ENCODE data around the gene PIGU. TPM values are rescaled to one million over a fixed set of nuclear protein-coding genes. Genes with fewer than 3 reads are reported as not detected.
"Not testable (repeated sequence)": the region's sequence is repeated elsewhere in the genome, so short reads cannot be mapped to it uniquely, and the experiment has no call there.

The PIGU gene
- total and polyA plus RNA-seq, 8 donors: 4.1 to 20.4 (median 7.9) TPM

DNA sequence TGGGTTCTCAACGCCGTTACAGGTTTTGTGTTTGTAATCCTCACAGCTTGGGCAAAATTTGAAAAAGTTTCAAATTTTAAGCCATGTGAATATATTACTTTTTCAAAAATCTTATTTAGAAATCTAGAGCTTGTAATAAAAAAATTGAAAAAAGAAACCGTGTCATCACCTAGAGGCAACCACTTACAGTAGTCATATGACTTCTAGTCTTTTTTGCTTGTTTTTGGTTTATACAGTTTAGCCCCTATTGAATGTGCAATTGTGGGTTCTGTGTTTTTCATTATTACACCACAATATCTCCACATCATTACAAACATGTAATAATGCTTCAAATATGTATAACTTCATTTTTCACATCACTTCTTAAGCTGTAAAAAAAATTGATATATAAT lies 159.8 kb downstream of the PIGU start:
- 1% methylated on average over 3 of the region's 3 CpGs for WGBS, 2 donors
- H3K27me3 ChIP-seq: no peaks in the 10 kb centered on the region
- FAIRE-seq: no peak
- ATAC-seq: no peak
- peaks cover 0 to 9% (median 6%) of the 10 kb centered on the region in 3 donors for H3K4me1 ChIP-seq
- no peaks in the 10 kb centered on the region for H3K36me3 ChIP-seq
- H3K4me3 ChIP-seq: peak overlapping the region; percentile 70 to 87 (median 80)
- H3K9me3 ChIP-seq: no peaks in the 10 kb centered on the region
- DNase-seq: no peak
- peak overlapping the region in 3 of 4 donors; percentile 90 to 92 (median 91) for H3K27ac ChIP-seq
- TF ChIP-seq, protein P1, sequence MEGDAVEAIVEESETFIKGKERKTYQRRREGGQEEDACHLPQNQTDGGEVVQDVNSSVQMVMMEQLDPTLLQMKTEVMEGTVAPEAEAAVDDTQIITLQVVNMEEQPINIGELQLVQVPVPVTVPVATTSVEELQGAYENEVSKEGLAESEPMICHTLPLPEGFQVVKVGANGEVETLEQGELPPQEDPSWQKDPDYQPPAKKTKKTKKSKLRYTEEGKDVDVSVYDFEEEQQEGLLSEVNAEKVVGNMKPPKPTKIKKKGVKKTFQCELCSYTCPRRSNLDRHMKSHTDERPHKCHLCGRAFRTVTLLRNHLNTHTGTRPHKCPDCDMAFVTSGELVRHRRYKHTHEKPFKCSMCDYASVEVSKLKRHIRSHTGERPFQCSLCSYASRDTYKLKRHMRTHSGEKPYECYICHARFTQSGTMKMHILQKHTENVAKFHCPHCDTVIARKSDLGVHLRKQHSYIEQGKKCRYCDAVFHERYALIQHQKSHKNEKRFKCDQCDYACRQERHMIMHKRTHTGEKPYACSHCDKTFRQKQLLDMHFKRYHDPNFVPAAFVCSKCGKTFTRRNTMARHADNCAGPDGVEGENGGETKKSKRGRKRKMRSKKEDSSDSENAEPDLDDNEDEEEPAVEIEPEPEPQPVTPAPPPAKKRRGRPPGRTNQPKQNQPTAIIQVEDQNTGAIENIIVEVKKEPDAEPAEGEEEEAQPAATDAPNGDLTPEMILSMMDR (IDR thresholded peaks at IDR 0.05): no peak
- intact Hi-C loops (cut with DNase I): no loop called here

DNA sequence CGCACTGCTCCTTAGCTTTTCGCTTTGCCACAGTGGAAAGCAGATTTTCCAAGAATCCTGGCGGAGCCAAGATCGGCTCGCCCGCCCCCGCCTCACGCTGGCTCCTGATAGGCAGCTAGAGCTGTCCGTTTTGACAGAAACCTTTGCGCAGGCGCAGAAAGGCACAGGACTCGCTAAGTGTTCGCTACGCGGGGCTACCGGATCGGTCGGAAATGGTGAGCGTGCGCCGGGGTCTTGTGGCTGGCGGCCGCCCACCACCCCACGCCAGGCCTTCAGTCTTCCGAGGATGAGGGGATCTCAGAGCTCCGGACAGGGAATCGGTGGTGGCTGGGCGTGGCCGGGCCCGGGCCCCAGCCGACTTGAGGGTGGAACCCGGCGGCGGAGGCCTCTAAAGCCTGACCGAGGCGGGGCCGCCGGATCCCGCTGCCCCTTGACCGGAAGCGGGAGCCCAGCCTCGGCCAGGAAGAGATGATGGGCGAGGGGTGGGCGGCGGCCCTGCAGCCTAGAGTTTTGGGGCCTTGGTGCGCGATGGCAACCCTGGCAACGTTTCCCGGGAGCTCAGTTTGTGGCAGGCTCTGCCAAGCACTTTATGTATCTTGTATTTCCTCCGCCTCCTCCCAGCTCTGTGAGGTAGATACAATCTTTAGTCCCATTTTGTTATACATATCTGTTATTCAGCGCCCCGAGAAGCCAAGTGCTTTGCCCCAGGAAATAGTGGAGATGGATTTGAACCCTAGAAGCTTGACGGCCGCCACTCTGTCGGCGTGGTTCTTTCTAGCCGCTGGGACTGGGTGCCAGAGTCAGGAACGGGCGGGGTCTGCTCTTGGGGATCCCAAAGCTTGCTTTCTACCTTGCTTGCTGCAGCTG lies 160.4 kb downstream of the PIGU start, which contains the start of gene DYNLRB1:
DYNLRB1 (plus strand) TSS at position 176 of the 867 bp plus-strand sequence; CDS start at position 213, 37 bp downstream.
- Histone ChIP-seq H3K4me3 (peak within 1 kb of the TSS; percentile 70 to 87 (median 80)), H3K36me3 (no peaks in the 10 kb centered on the region), H3K27me3 (no peaks in the 10 kb centered on the region), H3K4me1 (peaks cover 0 to 9% (median 6%) of the 10 kb centered on the region in 3 donors), H3K27ac (peak within 1 kb of the TSS; percentile 81 to 92 (median 90)), H3K9me3 (no peaks in the 10 kb centered on the region)
- peak; percentile 93 to 98 (median 95) for ATAC-seq
- FAIRE-seq: no peak
- intact Hi-C loops (cut with DNase I): no loop called here
- DNase-seq: peak; percentile 95 to 100 (median 97)
- WGBS, 2 donors: 0 to 1% methylated on average over 55 to 59 of the region's 59 CpGs
- TF ChIP-seq, protein P1 (IDR thresholded peaks at IDR 0.05): no peak

DNA sequence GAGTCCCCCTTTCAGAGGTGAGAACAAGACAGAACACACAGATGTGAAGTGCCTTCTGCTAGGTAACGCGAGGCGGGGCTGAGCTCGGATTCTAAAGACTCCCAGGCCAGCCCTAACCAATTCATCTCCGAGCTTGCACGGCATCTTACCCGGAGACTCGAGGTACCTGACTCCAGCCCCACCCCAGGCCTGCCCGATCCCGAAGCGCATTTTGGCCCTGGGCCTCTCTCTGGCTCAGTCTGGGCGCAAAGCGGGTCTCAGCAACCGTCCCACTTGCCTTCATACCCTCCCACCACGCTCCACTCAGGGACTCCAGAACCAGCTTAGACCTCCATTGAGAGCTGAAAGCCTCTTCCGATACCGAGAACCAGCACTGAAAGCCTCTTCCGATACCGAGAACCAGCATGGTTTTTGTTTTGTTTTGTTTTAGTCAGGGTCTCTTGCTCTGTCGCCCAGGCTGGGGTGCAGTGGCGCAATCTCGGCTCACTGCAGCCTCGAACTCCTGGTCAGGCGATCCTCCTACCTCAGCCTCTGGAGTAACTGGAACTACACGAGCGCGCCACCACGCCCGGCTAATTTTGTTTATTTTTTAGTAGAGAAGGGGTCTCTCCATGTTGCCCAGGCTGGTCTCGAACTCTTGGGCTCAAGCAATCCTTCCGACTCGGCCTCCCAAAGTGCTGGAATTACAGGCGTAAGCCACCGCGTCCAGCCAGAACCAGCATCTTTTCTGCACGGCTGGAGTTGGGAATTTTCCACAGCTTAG lies 161.2 kb downstream of the PIGU start:
- no peak for FAIRE-seq
- Histone ChIP-seq H3K9me3 (no peaks in the 10 kb centered on the region), H3K4me3 (peak overlapping the region; percentile 70 to 87 (median 80)), H3K27ac (peak overlapping the region; percentile 81 to 92 (median 90)), H3K4me1 (peaks cover 0 to 9% (median 6%) of the 10 kb centered on the region in 3 donors), H3K27me3 (no peaks in the 10 kb centered on the region), H3K36me3 (no peaks in the 10 kb centered on the region)
- intact Hi-C loops (cut with DNase I): no loop called here
- peak; percentile 67 to 87 (median 70) for DNase-seq
- TF ChIP-seq, protein P1 (IDR thresholded peaks at IDR 0.05): no peak
- 1% methylated on average over 36 of the region's 36 CpGs for WGBS, 2 donors
- peak; percentile 78 to 82 (median 80) for ATAC-seq

DNA sequence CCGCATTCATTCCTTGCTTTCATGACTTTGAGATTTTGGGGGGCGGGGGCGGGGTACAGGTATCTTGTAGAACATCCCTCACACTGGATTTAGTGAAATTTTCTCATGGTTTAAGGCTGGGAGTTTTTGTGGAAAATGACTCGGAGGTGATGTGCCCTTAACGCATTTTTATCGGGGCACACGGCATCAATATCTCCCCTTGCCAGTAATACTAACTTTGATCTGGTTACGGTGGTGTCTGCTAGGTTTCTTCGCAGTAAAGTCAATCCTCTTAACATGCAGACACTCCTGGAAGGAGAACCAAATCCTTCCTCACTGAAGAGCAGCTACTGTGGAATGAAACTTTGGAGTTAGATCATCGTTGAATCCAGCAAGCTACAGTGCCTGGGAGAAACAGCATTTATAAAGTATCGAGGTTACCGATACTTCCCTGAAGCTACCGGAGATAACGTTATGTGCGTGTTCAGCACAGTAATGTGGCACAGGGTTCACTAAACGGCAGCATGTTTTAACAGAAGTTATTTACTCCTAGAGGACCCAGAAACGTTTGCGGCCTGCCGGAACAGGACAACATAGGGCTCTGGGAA lies 161.9 kb downstream of the PIGU start:
- H3K27ac ChIP-seq: peak overlapping the region in 3 of 4 donors; percentile 90 to 92 (median 91)
- H3K9me3 ChIP-seq: no peaks in the 10 kb centered on the region
- DNase-seq (no peak), FAIRE-seq (no peak), ATAC-seq (peak; percentile 2 to 19 (median 10))
- H3K27me3 ChIP-seq: no peaks in the 10 kb centered on the region
- peaks cover 0 to 2% (median 0%) of the 10 kb centered on the region in 3 donors for H3K36me3 ChIP-seq
- peak overlapping the region; percentile 70 to 87 (median 80) for H3K4me3 ChIP-seq
- peaks cover 0 to 9% (median 6%) of the 10 kb centered on the region in 3 donors for H3K4me1 ChIP-seq
- TF ChIP-seq, protein P1 (IDR thresholded peaks at IDR 0.05): no peak
- intact Hi-C loops (cut with DNase I): no loop called here
- 11 to 14% methylated on average over 19 of the region's 19 CpGs for WGBS, 2 donors

DNA sequence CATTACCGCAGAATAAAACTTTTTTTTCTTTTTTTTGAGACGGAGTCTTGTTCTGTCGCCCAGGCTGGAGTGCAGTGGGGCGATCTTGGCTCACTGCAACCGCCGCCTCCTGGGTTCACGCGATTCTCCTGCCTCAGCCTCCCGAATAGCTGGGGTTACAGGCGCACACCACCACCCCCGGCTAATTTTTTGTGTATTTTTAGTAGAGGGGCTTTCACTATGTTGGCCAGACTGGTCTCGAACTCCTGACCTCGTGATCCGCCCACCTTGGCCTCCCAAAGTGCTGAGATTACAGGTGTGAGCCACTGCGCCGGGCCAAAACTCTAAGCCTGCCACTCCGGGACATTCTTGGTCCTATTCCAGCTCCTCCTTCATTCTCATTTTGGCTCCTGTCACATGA lies 162.9 kb downstream of the PIGU start:
- WGBS, 2 donors: 83 to 89% methylated on average over 17 of the region's 17 CpGs
- DNase-seq; H3K36me3 ChIP-seq; H3K4me1 ChIP-seq; intact Hi-C loops (cut with DNase I); H3K4me3 ChIP-seq; FAIRE-seq; H3K9me3 ChIP-seq; H3K27me3 ChIP-seq; H3K27ac ChIP-seq; ATAC-seq: not testable (repeated sequence)

Measured in pancreas (tissue), 10 donors.